ENCODE data around the gene ASB7. TPM values are rescaled to one million over a fixed set of nuclear protein-coding genes. Genes with fewer than 3 reads are reported as not detected.

Gene ASB7
- total RNA-seq, 3 donors from 2014 or later (not counting 1 experiment from before 2014, with no cell fraction given), result 16.1 to 23.1 (median 20.5) TPM

DNA sequence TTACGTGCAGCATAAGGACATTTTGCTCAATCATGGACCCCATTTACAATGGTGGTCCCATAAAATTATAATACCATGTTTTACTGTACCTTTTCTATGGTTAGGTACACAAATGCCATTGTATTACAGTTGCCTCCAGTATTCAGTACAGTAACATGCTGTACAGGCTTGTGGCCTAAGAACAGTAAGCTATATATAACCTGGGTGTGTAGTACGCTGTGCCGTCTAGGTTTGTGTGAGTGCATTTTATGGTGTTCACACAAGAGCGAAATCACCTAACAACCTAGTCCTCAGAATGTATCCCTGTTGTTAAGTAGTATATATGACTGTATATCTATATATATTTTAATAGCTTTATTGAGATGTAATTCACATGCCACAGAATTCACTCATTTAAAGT is 12.5 kb downstream of the ASB7 start:
- no peak overlapping the region for H3K27ac Mint-ChIP-seq
- ATAC-seq, result no peak

GRCh38 chr15:100615801-100616200 is 13.4 kb downstream of the ASB7 start:
- Mint-ChIP-seq H3K27me3 (ENCODE audit: low read depth in 2 of 2) (no peaks in the 10 kb centered on the region), H3K4me3 (no peak overlapping the region), H3K27ac (no peak overlapping the region), H3K9me3 (no peaks in the 10 kb centered on the region), H3K36me3 (peaks cover 23% of the 10 kb centered on the region), H3K4me1 (peaks cover 16 to 23% of the 10 kb centered on the region in 2 donors)
- no peak for TF ChIP-seq CTCF (IDR thresholded peaks at IDR 0.05)
- intact Hi-C loops (cut with micrococcal nuclease), result no loop called here
- no peak for ATAC-seq
- no peak for DNase-seq
- 92% methylated on average over 3 of the region's 5 CpGs for WGBS (ENCODE audit: insufficient coverage)
- peaks cover 39% of the 10 kb centered on the region for H3K36me3 ChIP-seq (ENCODE audit: control insufficient read depth, insufficient read depth, low read length)
- H3K4me1 ChIP-seq (ENCODE audit: control insufficient read depth, insufficient read depth, low read length), result no peaks in the 10 kb centered on the region
- H3K27me3 ChIP-seq (ENCODE audit: control insufficient read depth, insufficient read depth, low read length), result no peaks in the 10 kb centered on the region
- no peak overlapping the region for H3K27ac ChIP-seq (ENCODE audit: low read length)
- no peak overlapping the region for H3K4me3 ChIP-seq (ENCODE audit: low read length)
- no peaks in the 10 kb centered on the region for H3K9me3 ChIP-seq (ENCODE audit: control insufficient read depth, insufficient read depth, low read length)

More for the DNA sequence above, 12.5 kb downstream of the ASB7 start:
- H3K27me3 Mint-ChIP-seq (ENCODE audit: low read depth in 2 of 2), result no peaks in the 10 kb centered on the region
- peaks cover 16 to 23% of the 10 kb centered on the region in 2 donors for H3K4me1 Mint-ChIP-seq
- DNase-seq, result no peak
- TF ChIP-seq CTCF (IDR thresholded peaks at IDR 0.05), result no peak
- H3K9me3 Mint-ChIP-seq, result no peaks in the 10 kb centered on the region
- no peaks in the 10 kb centered on the region for H3K27me3 ChIP-seq (ENCODE audit: control insufficient read depth, insufficient read depth, low read length)
- H3K4me3 Mint-ChIP-seq, result no peak overlapping the region
- H3K4me1 ChIP-seq (ENCODE audit: control insufficient read depth, insufficient read depth, low read length), result no peaks in the 10 kb centered on the region
- WGBS (ENCODE audit: insufficient coverage), result 96% methylated on average over 3 of the region's 4 CpGs
- H3K4me3 ChIP-seq (ENCODE audit: low read length), result no peak overlapping the region
- H3K27ac ChIP-seq (ENCODE audit: low read length), result no peak overlapping the region
- H3K36me3 Mint-ChIP-seq, result peaks cover 23% of the 10 kb centered on the region
- H3K9me3 ChIP-seq (ENCODE audit: control insufficient read depth, insufficient read depth, low read length), result no peaks in the 10 kb centered on the region
- intact Hi-C loops (cut with micrococcal nuclease), result no loop called here
- H3K36me3 ChIP-seq (ENCODE audit: control insufficient read depth, insufficient read depth, low read length), result peaks cover 38% of the 10 kb centered on the region

DNA sequence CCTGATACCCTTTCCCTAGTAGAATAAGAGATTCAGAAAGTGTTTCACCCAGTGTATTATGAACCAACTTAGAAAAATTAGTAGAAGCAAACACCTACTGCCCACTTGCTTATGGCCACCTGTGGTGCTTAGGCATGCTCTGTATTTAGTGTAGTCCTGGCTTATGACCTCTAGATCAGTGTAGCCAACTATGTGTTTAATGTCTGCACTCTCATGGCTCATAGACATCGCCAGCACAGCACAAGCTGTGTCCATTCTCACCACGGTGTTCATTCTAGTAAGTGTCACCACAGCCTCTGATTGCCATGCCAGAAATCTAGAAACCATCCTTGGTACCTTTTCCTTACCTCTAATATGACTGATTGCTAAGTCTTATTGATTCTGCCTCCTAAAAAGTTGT is 14.3 kb downstream of the ASB7 start:
- DNase-seq (no peak), ATAC-seq (no peak)
- Mint-ChIP-seq H3K4me3 (no peak overlapping the region), H3K36me3 (peaks cover 27% of the 10 kb centered on the region), H3K27me3 (ENCODE audit: low read depth in 2 of 2) (no peaks in the 10 kb centered on the region), H3K4me1 (peaks cover 16 to 23% of the 10 kb centered on the region in 2 donors), H3K27ac (no peak overlapping the region), H3K9me3 (no peaks in the 10 kb centered on the region)
- Histone ChIP-seq H3K4me1 (ENCODE audit: control insufficient read depth, insufficient read depth, low read length) (no peaks in the 10 kb centered on the region), H3K36me3 (ENCODE audit: control insufficient read depth, insufficient read depth, low read length) (peaks cover 39% of the 10 kb centered on the region), H3K27me3 (ENCODE audit: control insufficient read depth, insufficient read depth, low read length) (no peaks in the 10 kb centered on the region), H3K27ac (ENCODE audit: low read length) (no peak overlapping the region), H3K4me3 (ENCODE audit: low read length) (no peak overlapping the region), H3K9me3 (ENCODE audit: control insufficient read depth, insufficient read depth, low read length) (no peaks in the 10 kb centered on the region)
- 89% methylated on average over 2 of the region's 2 CpGs for WGBS (ENCODE audit: insufficient coverage)
- no peak for TF ChIP-seq CTCF (IDR thresholded peaks at IDR 0.05)
- intact Hi-C loops (cut with micrococcal nuclease), result no loop called here

DNA sequence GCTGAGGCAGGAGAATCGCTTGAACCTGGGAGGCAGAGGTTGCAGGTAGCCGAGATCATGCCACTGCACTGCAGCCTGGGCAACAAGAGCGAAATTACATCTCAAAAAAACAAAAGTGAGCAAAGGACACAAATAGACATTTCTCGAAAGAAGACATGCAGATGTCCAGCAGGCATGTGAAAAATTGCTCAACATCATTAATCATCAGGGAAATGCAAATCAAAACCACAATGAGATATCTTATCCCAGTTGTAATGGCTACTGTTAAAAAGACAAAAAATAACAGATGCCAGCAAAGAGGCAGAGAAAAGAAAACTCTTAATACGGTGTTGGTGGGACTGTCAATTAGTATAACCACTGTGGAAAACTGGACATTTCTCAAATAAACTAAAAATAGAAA is 20.9 kb downstream of the ASB7 start:
- DNase-seq (no peak), ATAC-seq (no peak)
- WGBS (ENCODE audit: insufficient coverage), result 93% methylated on average over 4 of the region's 5 CpGs
- peaks cover 8 to 9% of the 10 kb centered on the region in 2 donors for H3K4me1 Mint-ChIP-seq
- no peaks in the 10 kb centered on the region for H3K27me3 Mint-ChIP-seq (ENCODE audit: low read depth in 2 of 2)
- intact Hi-C loops (cut with micrococcal nuclease), result no loop called here
- TF ChIP-seq CTCF (IDR thresholded peaks at IDR 0.05), result no peak
- Histone ChIP-seq H3K4me1 (ENCODE audit: control insufficient read depth, insufficient read depth, low read length) (no peaks in the 10 kb centered on the region), H3K36me3 (ENCODE audit: control insufficient read depth, insufficient read depth, low read length) (peaks cover 11% of the 10 kb centered on the region), H3K27ac (ENCODE audit: low read length) (no peak overlapping the region), H3K9me3 (ENCODE audit: control insufficient read depth, insufficient read depth, low read length) (no peaks in the 10 kb centered on the region), H3K4me3 (ENCODE audit: low read length) (no peak overlapping the region), H3K27me3 (ENCODE audit: control insufficient read depth, insufficient read depth, low read length) (no peaks in the 10 kb centered on the region)
- H3K9me3 Mint-ChIP-seq, result no peaks in the 10 kb centered on the region
- peaks cover 14% of the 10 kb centered on the region for H3K36me3 Mint-ChIP-seq
- no peak overlapping the region for H3K27ac Mint-ChIP-seq
- H3K4me3 Mint-ChIP-seq, result no peak overlapping the region

Measured in natural killer cell (primary cell).